GM19463 (cell line): ENCODE results near the gene TRIM42.

Experiments used
- ATAC-seq: cut with Tn5 transposase; IDR thresholded peaks from one replicate; pipeline ENCODE4 v1.9.1; 2021; ENCODE audit warnings: mild to moderate bottlenecking, moderate library complexity; ENCODE audit not compliant: unreplicated experiment

TRIM42 gene

DNA sequence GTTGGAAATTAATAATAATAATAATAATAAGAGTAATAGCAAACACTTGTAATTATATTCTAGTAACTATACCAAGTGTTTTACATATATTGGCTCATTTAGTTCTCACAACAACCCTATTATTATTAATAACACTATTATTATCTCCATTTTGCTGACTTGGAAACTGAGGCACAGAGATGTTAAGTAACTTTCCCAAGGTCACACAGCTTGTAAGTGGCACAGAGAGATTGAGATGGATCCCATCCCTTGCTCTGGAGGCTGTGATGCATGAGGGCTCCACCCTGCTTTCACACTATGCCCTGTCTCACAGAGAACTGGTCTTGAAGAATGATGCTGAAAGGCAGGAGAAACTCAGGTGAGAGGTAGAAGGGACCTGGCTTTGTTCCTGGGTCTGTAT is 31.9 kb downstream of the TRIM42 start:
- ATAC-seq = no peak

DNA sequence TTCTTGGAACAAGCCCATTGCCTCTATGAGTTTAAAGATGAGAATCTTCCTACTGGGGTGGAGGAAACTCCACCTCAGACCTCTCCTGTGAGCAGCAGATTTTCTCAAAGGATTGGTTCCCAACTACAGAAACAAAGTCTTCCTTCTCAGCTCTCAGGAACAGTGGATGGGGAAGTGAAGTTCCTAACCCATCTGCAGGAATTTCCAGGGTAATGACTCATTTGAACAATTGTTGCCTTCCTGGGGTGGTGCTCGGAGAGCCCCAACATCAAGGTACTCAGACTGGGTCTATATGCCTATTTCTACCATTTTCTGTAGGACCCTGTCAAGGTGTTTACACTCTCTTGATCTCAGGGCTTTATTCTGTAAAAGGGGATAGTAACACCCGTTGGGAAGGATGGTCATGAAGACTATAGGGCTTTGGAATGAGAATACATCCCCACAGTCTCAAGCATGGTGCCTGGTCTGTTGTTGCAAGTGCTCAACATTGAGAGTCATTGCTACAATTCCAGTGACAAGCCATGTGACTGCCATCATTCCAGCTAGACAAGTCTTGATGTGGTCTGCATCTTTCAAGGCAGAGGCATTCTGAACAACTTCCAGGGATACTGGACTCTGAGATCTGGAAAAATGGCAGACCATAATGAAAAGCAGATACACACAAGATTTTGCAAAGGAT is 33.0 kb downstream of the TRIM42 start:
- ATAC-seq = no peak

DNA sequence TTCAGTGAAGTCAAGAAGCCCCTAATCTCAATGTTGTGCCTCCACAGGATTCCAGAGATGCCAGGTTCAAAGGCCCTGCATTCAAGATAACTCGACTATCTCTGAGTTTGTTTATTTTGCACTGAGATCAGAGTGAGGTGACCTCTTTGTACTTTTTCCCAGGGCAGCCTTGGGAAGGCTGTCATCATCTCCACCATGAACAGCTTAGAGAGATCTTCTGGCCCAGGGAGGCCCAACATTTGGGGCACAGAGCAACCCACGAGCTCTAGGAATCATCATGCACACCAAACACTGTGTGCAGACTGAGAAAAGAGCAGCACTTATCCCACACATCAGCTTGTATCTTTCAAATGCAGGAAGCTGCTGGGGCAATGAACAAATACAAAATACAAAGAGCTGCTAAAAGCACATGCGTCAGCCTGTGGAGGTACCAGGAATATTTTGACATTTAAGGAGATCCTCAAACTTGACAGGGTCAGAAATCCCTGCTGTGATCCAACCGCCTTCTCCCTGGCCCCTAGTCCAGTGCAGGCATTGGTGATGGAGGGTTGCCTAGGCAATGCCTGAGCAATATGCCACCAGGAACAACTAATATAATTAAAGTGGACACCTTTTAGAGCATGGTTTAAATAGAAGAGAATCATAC is 33.6 kb downstream of the TRIM42 start:
- no peak for ATAC-seq

DNA sequence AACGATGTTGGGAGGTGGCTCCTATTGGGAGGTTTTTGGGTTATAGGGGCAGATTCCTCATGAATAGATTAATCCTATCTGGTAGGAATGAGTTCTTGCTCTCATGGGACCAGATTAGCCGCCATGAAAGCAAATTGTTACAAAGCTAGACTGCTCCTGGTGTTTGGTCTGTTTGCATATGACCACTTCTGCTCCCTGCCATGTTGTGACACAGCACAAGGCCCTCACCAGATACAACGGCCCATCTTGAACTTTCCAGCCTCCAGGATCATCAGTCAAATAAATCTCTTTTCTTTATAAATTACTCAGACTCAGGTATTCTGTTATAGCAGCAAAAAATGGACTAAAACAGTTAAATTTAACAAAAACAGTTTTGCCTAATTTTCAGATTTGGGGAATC is 34.4 kb downstream of the TRIM42 start:
- ATAC-seq = no peak

DNA sequence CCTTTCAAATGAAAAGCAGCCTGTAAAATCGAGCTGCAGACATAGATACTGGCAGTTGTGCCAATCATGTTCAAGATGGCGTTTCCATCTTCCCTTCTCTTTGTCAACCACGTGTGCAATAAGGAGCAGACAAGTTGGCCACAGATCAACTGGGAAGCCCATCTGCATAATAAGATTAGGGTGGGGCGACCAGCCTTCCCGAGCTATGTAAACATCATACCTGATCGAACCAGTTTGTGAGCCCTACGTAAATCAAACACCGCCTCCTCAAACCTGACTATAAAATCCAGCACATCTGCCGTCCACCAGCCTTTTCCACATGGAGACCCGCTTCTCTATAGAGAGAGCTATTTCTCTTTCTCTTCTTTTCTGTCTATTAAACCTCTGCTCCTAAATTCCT is 37.2 kb downstream of the TRIM42 start:
- ATAC-seq = no peak

DNA sequence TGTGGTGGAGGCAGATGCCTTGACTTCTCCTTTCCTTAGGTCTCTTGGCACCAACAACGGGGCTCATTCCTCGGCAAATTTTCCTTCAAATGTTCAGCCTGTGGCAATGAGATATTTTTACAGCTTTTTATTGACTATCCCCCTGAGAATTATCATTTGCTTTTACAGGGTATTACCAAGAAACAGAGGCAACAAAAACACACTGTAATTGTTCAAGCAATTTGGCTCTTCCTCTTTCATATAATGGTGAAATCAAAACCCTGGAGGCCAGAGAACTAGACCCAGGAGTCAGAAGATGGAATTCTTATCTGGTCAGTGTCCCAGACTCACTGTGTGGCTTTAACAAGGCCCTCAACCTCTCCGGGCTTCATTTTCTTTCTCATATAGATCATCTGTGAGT is 40.1 kb downstream of the TRIM42 start:
- ATAC-seq = no peak

DNA sequence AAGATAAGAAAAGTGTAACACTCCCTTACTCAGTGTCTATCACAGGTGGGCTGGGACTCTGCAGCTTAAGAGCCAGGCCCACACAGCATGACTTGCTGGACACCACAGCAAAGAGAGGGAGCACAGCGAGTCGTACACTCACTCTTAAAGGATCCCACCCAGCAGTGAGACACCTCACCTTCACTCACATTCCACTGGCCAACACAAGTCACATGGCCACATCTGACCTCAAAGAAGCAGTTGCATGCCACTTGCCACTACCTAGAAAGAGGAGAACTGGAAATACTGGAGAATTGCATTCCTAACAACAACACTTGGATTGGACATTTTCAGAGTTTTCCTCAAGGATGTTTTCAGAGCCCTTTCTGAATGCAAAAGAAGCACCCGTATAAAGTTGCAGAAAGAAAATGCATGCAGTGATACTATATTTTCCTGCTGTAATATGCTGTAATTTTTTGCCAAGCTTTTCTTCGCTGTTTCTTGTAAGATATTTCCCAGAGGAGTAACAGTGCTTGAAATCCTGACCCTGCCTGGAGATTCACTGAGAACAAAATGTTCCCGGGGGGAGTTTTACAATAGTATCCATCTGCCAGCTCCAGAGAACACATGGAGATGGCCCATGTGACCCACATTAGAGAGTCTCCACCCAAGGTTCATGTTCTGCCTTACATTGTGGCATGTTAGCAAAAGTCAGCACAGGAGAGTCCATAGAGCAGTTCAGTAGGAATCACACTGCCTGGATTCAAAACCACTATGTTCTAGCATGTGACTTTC is 42.2 kb downstream of the TRIM42 start:
- no peak for ATAC-seq

DNA sequence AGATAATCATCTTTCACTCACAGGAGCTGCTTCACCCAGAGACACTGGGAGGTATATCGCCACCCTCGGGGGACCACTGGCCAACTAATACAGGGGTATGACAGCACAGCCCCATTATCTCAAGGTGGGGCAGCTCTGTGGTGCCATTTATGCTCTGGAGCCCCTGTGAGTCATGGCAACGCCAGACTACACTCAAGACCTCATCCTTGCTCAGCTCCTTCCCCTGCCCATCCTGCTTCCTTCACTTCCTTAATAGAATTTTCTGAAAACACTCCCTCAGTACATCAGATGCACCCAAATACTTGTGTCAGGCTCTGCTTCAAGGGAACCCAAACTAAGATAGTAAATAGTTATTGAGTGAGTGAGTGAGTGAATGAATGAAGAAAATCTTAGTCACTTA is 45.7 kb downstream of the TRIM42 start:
- no peak for ATAC-seq

DNA sequence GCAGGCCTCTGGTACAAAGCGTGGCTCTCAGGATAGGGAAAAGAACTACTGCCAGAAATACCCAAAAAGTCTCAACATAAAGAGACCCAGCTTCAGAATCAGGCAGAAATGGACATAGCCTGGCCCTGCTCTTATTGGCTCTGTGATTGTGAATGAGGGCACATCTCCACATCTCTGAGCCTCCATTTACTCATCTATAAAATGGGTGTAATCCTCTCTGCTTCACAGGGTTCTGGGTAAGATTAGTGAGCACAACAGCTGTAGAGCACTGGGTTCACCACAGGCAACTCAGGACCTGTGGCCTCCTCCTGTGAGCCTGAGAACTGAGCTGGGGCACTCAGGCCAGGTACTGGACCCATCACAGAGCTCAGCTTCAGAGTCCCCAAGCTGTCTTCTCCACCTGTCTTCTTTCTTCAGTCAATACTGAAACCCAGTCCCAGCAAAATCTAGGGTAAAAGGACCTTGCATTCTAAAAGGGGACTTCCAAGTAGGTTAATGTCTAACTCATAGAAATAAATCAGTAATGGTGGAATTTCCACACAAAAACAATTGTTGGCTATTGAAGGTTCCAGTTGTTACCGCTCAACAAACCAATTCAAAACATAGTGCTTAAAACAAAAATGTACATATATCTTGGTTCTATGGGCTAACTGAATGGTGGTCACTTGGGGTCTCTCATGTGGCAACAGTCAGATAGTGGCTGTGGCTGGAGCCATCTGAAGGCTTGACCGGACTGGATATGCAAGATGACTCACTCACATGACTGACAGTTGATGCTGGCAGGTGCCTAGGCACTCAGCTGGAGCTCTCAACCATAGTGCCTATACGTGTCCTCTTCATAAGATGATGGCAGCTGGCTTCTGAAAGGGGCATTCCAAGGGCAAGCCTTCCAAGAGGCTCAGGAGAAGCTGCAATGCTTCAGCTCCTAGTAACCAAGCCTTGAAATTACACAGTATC is 47.3 kb downstream of the TRIM42 start:
- peak; percentile 81 for ATAC-seq

DNA sequence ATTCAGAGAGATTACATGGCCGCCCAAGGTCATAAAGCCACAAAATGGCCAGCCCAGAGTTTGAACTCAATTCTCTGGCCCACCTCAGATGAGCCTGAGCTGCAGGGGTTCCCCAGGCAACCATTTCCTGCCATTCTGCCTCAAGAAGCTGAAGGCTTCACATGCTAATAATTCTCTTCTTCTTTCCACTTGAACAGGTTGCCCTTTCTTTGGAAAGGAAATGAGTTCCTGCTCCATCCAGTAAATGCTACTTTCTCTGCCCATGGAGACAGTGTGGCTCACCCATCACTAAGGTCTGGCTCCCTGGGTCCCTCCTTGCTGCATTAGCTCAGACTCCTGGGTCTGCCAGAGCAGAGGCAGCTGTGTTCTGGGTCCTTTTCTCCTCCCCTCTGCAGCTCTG is 48.2 kb downstream of the TRIM42 start:
- ATAC-seq = no peak

DNA sequence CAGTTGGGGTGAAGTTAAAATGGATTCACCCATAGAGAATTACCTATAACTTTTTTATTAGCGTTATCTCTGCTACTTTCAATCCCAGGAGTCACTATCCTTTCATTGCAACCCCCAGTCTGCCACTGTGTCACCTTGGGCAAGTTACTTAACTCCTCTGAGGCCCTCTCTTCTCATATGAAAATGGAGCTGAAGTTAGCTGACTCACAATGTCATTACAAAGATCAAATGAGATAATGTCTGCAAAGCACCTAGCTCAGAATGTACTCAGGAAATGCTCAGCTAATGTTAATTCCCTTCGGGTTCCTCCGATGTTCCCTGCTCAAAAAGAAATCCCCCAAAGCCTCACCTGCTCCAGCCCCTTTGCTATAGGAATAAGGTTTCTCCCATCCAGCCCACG is 50.0 kb downstream of the TRIM42 start:
- no peak for ATAC-seq

DNA sequence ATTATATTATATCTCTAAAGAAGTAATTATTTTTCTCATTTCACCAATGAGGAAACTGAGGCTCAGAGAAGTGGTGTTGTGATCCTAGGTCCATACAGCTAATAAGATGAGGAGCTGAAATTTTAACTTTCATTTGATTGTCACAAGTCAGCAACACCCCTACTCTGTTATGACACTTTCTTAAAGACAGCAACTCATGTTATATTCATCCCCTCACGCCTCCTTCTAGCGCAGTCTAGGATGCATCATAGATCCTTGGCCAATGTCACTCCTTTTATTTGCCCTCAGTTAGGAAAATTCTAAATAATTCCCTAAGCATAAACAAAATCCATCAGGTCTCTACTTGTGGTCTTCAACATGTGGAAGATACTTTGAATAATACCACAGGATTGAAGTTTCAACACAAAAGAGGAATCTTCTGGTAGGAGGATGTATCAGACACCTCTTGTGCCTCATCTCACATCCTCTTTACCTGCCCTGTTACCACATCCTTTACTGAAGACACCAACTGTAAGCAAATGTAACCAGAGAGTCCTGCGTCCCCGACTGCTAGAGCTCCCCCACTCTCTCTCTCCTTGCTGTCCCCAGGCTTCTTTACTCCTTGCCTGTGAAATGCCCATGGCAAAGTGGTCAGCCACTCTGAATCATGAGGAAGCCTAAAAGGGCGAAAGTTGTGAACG is 53.7 kb downstream of the TRIM42 start:
- ATAC-seq = peak; percentile 71

DNA sequence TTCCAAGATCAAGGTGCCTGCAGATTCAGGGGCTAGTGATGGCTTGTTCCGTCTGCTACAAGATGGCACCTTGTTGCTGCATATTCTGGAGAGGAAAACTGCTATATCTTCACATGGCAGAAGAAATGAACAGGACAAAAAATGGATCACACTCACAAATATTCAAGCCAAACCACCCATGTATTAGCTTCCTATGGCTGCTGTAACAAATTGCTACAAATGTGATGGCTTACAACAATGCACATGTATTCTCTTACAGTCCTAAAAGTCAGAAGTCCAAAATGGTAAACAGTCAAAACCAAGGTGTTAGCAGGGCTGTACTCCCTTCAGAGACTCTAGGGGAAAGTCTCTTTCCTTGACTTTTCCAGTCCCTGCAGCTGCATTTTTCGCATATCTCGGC is 55.8 kb downstream of the TRIM42 start:
- no peak for ATAC-seq

DNA sequence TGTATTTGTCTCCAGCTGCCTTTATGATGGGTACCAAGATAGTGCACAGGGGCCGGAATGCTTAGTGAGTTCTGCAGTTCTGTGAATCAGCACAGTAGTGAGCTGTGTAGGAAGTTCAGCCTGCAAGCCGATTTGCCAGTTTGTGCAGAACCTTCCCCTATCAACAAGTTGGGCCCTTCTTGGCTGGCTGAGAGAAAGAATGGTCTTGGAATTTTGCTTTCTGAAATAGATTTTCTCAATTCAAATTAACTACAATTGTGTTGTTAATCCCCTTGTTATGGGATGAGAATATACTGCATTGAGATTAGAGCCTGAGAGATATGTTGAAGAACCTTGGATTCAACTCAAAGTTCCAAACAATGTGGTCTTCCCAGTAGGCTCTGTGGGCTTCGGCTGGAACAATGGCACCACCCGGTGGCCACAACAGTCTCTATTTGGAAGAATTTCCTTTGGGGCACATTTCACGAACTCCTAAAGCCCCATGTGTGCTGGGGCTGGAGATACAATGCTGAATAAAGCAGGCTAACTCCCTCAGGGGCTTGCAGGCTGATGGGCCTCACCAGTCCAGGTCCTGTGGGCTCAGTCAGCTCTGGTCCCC is 59.1 kb downstream of the TRIM42 start:
- ATAC-seq = no peak

DNA sequence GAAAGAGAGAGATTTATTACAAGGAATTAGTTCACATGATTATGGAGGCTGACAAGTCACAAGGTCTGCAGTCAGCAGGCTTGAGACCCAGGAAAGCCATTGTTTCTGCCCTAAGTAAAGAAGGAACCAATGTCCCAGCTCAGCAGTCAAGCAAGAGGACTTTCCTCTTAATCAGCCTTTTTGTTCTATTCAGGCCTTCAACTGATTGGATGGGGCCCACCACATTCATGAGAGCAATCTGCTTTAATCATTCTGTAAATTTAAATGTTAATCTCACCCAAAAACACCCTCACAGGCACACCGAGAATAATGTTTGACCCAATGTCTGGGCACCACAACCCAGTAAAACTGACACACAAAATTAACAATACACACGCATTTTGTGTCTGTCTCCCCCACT is 64.3 kb downstream of the TRIM42 start:
- no peak for ATAC-seq

DNA sequence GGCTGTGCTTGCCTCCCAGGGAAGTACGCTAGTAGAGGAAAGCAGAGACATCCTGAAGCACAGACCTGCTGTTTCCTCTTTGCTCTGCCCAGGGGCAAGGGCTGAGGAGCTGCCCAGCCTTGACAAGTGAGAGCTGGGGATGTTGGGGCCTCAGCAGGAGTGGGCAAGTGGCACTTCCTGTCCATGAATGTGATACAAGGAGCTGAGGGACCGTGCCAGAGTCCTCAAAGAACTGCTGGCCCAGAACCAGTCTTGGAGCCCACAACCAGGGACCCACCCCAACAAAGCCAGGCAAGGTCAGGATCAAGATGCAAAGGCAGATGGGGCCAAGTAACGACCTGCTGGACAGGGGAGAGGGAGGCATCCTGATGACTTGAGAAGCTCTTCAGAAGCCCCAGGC is 70.3 kb downstream of the TRIM42 start:
- no peak for ATAC-seq

DNA sequence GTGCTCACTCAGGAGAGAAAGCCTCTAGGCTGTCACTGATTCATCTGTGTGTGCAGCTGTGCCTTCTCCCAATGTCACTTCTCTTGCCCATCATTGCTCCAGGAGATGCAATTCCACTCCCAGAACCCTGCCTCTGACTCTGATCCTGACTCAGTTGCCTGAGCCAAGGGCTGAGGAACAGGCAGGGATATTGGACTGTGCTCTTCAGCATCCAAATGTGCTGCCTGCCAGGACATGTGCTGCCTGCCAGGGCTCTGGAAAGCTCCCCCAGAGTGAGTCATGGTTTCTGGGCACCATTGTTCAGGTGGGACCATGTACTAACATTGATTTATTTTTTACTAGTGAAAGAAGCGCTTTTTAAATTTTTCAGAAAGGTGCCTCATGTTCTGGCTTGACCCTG is 71.0 kb downstream of the TRIM42 start:
- no peak for ATAC-seq
